HG03196 (cell line): Measurements from ENCODE around the gene MAT2A.
"Not testable (repeated sequence)": the region's sequence is repeated elsewhere in the genome, so short reads cannot be mapped to it uniquely, and the experiment has no call there.

Experiments used
- ATAC-seq: cut with Tn5 transposase; IDR thresholded peaks from one replicate; pipeline ENCODE4 v1.9.1; 2021; ENCODE audit not compliant: unreplicated experiment

Gene MAT2A

DNA sequence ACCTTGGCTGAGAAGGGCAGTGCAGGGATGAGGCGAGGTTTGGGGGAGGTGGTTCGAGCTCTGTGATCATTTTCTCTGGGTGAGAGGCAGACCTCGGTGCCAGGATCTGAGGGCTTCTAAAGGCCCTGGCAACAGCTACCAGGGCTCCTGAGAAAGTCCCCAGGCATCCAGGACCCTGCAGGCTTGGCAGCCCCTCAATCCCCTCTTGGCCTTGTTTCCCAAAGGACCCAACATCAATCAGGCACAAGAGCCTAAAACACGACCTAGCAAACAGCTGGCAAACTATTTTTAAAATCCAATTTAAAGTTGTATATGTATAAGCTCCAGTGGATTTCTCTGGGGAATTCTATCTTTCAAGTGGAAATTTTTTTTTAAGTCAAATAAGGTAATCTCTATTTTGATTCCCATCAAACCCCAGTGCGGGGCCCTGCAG is 15.0 kb upstream of the MAT2A start:
- no peak for ATAC-seq

DNA sequence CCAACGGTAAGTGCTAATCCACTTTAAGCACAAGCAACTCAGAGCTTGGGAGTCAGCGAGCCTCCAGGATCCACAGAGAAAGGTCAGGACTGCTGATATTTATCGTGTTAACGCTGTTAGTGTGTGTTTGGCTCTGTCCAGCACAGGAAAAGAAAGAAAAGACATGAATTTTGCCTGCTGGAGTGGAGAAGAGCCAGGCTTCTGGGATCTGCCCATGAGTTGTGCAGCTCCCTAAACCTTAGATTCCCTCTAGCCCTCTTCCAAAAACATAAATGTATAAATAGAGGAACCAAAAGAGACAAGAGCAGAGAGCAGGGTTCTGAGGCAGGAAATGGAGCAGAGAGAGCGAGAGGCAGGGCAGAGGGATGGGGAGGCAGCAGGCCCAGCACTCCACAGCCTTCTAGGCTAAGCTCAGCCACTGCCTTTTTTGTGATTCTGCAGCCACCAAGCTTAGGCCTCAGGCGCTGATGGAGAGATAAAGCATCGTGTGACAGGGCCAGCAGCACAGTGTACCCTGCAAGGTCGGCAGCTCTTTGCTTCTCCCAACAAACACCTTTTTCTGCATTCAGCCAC is 14.5 kb upstream of the MAT2A start:
- ATAC-seq: no peak

DNA sequence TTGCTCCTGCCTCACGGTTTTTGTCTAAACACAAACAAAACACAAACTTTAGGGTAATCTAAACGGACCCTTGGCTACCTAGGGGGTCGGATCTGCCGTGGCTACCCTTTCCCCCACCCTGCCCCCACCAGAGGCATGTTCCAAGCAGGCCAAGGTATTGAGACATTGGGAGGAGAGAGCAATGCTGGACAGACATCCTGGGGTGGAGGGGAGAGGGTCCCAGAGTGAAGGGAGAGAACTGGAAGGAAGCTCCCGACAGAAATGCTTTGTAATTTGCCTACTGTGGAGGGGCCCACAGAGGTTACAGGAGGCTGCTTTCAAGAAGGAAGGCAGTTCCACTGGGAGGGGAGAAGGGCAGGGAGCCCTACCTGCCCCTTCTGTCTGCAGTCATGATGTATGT is 13.9 kb upstream of the MAT2A start:
- ATAC-seq: no peak

DNA sequence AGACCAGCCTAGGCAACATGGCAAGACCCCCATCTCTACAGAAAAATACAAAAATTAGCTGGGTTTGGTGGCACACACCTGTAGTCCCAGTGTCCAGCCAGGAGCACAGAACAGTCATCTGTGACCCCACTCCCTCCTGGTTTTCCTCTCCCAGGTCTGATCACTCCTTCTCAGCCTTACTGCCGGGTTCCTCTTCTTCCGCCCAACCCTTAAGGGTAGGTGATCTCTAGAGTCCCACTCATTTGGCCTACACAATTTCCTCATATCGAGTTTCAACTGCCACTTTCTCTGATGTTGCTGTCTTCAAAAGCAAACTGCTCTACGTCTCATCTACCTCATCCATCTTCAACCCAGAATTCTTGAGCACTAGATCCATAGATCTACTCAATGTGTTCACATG is 13.4 kb upstream of the MAT2A start:
- ATAC-seq: no peak

DNA sequence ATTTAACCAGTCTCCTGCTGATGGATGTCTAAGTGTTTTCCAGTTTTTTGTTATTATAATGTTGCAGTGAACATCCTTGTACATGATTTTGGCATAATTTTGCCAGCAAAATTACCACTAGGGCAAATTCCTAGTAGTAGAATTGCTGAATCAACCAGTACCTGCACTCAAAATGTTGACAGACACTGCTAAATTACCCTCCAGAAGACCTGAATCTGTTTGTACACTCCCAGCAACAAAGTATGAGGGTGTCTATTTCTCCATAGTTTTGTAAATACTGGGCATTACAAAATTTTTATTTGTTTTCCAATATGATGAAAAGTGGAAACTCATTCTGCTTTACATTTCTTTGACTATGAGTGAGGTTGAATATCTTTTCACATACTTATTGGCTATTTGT is 11.2 kb upstream of the MAT2A start:
- no peak for ATAC-seq

DNA sequence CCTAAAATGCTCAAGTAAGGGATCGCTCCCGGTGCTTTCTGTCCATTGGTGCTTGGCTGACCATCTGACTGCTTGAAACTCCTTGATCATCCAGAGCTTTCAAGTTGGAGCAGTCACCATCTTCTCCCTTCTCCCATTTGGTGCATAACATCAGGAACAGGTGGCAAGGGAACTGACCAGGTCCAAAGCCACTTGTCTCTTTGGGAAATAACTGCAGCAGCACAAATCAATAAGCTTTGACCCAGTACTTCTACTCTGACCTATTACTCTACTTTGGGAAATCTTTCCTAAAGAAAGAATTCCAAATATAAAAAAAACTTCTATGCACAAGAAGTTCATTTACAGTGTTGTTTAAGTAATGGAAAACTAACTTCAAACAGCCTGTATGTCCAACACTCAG is 10.6 kb upstream of the MAT2A start:
- no peak for ATAC-seq

DNA sequence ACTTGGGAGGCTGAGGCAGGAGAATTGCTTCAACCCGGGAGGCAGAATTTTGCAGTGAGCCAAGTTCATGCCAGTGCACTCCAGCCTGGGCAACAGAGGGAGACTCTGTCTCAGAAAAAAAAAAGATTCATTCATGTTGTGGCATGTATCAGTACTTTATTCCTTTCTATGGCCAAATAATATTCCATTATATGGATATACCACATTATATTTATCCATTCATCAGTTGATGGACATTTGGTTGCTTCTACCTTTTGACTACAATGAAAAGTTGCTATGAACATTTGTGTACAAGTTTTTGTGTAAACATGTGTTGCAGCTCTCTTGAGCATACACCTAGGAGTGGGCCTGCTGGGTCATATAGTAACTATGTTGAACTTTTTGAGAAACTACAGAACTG is 9.2 kb upstream of the MAT2A start:
- ATAC-seq: no peak

DNA sequence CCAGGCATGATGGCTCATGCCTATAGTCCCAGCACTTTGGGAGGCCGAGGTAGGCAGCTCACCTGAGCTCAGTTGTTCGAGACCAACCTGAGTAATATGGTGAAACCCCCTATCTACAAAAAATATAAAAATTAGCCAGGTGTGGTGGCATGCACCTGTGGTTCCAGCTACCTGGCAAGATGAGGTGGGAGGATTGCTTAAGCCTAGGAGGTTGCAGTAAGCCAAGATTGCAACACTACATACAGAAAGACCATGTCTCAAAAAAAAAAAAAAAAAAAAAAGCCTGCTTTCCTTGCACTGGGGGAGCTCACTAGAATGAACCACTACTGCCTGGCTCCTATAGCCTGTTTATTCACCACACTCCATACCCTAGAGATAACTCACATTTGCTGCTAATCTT is 7.4 kb upstream of the MAT2A start:
- no peak for ATAC-seq

DNA sequence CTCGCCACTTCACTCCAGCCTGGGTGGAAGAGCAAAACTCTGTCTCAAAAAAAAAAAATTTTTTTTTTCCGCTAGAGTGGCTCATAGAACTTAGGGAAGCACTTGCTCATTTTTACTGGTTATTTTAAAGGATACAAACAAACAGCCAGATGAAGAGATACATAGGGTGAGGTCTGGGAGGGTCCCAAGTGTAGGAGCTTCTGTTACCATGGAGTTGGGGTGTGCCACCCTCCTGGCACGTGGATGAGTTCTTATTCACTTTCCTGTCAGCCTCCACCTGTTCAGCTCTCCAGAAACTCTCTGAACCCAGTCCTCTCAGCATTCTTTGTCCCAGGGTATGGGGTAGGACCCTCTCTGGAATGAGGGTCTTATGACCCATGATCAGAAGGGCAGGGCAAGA is 4.9 kb upstream of the MAT2A start:
- ATAC-seq: no peak

DNA sequence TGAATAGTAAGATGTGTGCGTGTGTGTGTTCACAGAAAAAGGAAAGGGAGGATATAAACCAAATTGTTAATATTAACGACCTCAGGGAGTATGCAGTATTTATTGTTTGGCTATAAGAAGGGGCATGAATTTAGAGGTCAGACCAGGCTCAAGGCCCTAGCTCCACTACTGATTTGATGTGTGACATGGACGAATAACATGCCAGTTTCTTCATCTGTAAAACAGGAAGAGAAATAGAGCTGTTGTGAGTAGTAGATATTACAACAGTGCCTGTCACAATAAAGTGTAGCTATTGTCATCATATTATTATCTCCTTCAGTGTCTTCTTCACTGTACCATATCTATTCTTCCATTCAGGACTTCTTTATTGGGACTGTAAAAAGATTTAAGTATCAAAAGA is 4.1 kb upstream of the MAT2A start:
- ATAC-seq: no peak

DNA sequence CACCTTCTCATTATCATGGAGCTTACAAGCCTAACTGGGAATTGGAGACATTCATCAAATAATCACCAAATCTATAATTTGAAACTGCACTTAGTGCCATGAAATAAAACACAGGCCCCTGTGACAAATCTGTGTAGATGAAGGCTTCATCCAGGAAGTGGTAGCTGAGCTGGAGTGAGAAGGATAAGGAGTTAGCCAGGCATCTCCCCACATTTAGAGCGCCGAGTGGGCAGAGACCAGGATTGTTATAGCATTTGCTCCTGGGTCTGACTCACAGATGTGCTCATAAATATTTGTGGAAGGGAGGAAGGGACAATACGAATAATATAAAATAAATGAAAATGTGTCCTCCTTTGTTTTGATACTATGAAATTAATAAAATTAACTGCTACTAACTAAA is 2.5 kb upstream of the MAT2A start:
- no peak for ATAC-seq

DNA sequence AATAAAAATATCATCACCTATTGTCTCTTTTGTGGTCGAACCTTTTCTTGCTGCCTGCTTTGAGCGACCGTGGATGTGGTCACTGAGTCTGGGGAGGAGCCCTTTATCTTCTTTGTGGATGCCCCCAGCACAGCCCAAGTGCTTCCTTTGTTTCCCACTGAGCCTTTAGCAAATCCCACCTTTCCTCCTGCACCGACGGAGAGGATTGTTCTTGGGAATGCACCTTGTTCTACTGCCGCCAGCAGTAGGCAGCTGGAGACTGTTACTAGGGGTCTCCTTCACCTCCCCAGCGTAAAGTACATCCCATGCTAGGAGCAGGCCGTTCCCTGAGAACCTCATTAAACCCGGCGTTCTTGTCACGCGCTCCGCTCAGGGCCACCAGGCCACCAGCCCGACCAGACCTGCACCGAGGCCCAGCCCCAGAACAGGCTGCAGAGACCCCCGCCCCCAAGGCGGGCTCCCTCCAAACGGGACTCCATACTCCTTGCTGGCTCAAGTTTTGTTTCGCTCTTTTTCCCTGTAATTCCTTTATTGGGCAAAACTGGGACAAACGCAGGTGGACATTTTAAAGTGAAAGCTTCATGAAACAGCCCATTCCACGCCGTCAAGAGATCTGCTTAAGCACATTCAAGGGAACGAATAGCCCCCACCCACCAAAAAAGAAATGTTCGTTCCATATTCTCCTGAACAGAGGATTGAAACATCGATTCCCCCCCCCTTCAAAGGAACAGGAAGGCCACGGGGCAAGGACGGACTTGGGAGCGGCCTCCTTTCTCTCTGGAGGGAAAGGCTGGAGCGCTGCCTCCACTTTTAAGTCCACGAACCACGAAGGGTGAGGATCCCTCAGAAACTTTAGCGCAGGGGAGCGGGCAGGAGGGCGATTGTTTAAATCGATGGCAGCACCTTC is 1.1 kb upstream of the MAT2A start:
- no peak for ATAC-seq

DNA sequence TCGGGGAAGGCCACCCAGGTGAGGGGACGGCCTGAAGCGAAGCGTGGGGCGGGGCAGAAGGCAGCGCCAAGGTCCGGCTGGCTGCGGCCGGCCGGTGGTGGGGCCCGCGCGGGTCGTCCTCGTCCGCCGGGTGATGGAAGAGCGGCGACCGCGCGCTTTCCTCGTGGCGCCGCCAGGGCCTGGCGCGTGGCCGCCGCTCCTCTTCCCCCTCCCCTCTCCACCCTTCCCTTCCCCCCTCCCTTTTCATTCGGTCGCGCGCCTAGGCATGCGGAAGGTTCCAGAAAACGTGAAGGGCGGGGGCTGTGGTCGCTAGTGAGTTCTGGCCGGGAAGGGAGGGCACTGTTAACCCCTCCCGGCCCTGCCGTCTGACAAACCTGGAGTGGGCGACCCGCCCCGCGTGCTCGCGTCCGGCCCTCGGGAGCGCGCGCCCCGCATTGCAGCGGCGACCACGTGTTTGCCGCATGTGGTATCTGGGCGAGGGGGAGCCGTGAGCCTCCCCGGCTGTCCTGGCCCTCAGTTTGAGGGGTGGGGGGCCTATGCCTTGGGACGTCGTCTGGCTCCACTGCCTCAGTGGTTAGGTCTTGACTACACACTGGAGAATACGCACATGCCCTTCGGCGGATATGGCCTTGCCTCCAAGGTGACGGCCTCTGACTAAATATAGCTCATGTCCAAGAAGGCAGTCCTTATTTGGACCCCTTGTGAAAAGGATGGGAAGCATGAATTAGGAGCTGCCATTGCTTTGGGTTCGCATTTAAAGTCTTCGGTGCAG is 579 bp downstream of the MAT2A start:
- ATAC-seq: peak; percentile 27

DNA sequence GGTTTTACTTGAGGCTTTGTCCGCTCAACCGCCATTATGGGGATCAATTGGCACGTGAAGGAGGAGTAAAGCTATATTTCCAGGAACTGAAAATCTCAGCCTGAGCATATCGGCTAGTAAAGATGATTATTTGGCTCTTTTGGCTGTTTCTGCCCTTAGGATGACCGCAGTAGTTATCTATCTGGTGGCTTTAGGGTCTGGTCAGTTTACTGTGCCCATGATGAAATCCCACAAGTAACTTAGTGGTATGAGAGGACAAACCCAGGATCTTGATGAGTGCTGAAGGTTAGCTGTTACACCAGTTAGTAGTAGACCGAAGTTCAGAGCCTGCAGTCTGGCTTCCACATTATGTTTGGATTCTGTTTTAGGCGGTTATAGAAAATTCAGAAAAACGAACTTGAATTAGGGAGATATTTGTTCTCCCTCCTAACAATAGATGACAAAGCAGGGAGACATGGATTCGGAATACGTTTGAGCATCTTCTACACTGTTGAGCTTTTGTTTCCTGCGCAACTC is 1.2 kb downstream of the MAT2A start:
- no peak for ATAC-seq

DNA sequence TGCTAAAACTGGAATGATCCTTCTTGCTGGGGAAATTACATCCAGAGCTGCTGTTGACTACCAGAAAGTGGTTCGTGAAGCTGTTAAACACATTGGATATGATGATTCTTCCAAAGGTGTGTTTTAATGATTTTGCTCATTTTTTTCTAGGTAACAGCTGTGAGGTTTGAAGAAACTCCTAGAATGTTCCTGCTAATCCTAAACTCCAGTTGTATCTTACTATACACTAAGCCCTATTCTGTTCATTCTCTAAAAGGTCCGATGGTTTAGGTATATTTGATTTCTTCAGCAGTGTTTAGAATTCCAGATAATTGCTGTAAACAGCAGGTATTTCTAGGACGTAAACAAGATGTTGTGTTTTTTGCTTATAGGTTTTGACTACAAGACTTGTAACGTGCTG is 2.3 kb downstream of the MAT2A start:
- no peak for ATAC-seq

DNA sequence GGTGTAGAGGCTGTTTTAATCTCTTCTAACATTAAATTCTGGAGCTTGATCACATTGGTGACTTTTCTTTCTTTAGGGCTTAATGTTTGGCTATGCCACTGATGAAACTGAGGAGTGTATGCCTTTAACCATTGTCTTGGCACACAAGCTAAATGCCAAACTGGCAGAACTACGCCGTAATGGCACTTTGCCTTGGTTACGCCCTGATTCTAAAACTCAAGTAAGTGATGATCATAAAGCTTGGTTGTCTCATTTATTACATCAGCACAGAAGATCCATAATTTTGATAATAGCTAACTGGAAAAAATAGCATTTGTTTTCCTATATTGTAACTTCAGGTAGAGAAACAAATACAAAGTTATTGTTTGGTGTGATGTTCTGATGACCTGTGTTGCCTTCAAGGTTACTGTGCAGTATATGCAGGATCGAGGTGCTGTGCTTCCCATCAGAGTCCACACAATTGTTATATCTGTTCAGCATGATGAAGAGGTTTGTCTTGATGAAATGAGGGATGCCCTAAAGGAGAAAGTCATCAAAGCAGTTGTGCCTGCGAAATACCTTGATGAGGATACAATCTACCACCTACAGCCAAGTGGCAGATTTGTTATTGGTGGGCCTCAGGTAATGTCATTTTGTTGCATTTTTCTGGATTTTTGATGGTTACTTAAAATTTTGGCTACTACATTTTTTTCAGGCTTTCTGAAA is 2.9 kb downstream of the MAT2A start:
- ATAC-seq: no peak

DNA sequence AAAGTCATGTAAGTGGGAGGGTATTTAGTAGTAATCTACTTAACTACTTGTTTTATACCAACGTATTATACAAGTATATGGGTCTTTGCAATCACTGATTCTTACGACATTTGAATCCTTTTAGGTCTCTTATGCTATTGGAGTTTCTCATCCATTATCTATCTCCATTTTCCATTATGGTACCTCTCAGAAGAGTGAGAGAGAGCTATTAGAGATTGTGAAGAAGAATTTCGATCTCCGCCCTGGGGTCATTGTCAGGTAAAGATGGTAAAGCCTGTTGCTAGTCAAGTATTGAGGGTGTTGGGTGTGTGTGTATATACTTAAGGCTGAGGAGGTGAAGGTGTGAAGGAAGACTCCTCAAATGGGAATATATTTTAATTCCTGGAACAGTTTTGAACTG is 3.8 kb downstream of the MAT2A start:
- no peak for ATAC-seq

DNA sequence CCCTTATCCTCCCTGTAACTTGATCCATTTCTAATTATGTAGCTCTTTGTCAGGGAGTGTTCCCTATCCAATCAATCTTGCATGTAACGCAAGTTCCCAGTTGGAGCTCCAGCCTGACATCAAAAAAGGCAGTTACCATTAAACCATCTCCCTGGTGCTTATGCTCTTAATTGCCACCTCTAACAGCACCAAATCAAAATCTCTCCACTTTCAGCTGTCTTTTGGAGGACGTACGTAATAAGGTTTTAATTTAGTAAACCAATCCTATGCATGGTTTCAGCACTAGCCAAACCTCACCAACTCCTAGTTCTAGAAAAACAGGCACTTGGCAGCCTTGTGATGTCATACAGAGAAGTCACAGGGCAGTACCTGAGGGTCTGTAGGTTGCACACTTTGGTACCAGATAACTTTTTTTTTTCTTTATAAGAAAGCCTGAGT is 5.3 kb downstream of the MAT2A start:
- not testable (repeated sequence) for ATAC-seq

DNA sequence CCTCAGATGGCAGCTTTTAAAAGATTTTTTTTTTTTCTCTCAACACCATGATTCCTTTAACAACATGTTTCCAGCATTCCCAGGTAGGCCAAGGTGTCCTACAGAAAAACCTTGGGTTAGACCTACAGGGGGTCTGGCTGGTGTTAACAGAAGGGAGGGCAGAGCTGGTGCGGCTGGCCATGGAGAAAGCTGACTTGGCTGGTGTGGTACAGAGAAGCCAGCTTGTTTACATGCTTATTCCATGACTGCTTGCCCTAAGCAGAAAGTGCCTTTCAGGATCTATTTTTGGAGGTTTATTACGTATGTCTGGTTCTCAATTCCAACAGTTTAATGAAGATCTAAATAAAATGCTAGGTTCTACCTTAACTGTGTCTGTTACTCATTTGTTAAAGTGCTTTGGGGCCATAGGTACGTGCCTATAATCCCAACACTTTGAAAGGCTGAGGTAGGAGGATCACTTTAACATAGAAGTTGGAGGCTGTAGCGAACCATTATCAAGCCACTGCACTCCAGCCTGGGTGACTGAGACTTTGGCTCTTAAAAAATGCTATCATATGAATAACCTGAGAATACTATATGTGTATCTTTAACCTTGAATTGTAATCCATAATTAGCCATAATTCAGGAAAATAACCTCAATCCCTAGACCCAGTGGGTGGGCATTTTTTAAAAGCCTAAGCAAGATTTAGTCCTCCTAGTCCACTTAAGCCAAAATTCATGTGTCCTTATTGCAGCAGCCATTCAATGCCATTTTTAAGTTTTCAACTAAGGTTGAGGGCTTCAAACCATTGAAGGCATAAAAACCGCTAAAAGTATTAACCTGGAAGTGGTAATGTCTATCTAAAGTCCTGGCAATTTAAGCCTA is 6.2 kb downstream of the MAT2A start:
- ATAC-seq: not testable (repeated sequence)

DNA sequence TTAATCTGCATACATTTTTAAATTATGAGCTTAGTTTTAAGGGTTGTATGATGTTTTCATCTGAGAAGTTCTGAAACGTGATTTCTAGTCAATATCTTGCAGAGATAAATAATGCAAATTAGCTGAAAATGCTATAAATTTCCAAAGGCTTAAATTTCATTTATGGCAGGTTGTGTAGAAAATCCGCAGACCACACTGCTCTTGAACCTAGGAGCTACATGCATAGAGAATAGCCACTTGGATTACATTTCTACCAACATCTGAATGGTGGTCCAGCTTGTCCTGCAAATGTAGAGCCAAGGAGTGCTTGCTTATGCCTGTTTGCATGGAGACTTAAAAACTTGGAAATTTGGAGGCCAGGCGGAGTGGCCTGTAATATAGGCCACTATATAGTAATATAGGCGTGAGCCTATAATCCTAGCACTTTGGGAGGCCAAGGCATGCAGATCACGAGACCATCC is 6.8 kb downstream of the MAT2A start:
- no peak for ATAC-seq
